HG02884 (cell line): ENCODE measurements around the gene DNAJC3.
A peak's percentile ranks its signal among the peaks of the same experiment; 100 is the strongest.
"Not testable (repeated sequence)": the region's sequence is repeated elsewhere in the genome, so short reads cannot be mapped to it uniquely, and the experiment has no call there.

ENCODE experiments used
- ATAC-seq: cut with Tn5 transposase; IDR thresholded peaks from one replicate; pipeline ENCODE4 v1.9.1; 2021; ENCODE audit warnings: mild to moderate bottlenecking, moderate library complexity; ENCODE audit not compliant: unreplicated experiment

DNAJC3 gene

DNA sequence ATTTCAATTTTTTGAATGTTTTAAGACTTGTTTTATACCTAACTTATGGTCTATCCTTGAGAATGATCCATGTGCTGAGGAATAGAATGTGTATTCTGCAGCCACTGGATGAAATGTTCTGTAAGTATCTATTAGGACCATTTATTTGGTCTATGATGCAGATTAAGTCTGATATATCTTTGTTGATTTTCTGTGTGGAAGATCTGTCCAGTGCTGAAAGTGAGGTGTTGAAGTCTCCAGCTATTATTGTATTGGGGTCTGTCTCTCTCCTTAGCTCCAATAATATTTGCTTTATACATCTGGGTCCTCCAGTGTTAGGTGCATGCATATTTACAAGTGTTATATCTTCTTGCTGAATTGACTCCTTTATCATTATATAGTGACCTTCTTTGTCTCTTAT lies 9.7 kb upstream of the DNAJC3 start:
- ATAC-seq, result not testable (repeated sequence)

- ATAC-seq, result no peak
Measured at GRCh38 chr13:95671597-95671996, 5.3 kb upstream of the DNAJC3 start.

- peak; percentile 12 for ATAC-seq
Measured at GRCh38 chr13:95676105-95676761, 706 bp upstream of the DNAJC3 start.

DNA sequence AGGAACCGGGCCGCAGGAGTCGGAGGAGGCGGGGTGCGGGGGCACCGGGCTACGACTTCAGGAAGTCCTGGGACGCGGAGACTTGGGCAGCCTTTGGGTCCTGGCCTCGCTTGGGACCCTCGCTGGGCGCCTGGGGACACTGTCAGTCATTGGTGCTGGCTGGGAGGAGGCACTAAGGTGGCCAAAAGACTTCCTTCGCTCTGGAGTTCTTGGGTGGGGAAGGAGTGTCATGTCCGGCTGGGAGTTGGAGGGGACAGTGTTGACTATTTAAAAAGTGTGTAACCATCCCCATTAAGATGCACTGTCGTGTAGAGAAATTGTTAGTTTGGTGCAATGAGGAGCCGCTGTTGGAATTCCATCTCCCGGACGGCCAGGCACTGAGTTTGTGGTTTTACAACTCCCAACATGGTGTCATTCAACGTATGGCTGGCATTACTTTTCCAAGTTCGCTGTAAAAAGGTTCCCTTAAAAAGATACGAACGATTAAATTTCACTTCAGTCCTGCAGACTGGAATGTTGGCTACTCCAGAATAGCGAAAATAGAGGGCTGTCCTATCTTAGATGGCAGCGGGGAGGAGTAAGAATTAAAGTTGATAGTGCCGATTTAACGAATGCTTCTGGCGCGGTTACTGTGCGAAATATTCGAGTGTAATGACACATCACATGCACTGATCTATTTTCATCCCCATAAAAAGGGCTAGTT lies 776 bp downstream of the DNAJC3 start:
- ATAC-seq, result no peak

- no peak for ATAC-seq
Measured at GRCh38 chr13:95678967-95679366, 2.0 kb downstream of the DNAJC3 start.

- no peak for ATAC-seq
Measured at GRCh38 chr13:95679722-95680121, 2.8 kb downstream of the DNAJC3 start.

DNA sequence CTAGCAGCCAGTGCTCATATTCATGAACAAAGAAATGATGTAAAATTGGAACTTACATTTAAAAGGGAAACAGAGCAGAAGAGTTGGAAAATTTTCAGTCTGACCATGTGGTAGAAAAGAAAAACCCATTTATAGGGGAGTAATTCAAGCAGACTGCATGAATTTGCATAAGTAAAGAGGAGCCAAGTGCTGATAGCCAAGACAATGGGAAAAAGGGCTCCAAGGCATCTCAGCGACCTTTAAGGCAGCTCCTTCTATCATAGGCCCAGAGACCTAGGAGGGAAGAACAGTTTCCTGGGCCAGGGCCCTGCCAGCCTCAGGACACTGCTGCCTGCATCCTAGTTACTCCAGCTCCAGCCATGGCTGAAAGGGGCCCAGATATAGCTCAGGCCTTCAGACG lies 7.5 kb downstream of the DNAJC3 start:
- ATAC-seq, result no peak

DNA sequence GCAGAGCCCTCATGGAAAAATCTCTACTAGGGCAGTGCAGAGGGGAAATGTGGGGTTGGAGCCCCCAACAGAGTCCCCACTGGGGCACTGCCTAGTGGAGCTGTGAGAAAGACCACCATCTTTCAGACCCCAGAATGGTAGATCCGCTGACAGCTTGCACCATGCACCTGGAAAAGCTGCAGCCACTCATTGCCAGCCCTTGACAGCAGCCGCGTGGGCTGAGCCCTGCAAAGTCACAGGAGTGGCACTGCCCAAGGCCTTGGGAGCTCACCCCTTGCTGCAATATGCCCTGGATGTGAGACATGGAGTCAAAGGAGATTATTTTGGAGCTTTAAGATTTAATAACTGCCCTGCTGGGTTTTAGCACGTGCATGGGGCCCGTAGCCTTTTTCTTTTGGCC lies 8.0 kb downstream of the DNAJC3 start:
- not testable (repeated sequence) for ATAC-seq

DNA sequence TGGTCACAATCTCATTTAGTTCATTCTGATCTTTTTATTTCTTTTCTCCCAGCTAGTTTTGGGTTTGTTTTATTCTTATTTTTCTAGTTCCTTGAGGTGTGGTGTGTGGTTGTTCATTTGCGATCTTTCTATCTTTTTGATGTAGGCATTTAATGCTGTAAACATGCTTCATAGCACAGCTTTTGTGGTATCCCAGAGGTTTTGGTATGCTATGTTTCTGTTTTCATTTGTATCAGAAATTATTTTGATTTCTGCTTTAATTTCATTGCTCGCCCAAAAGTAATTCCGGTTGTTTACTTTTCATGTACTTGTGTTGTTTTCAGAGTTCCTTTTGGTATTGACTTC lies 12.6 kb downstream of the DNAJC3 start:
- no peak for ATAC-seq

- ATAC-seq, result not testable (repeated sequence)
Measured at GRCh38 chr13:95690986-95691385, 14.0 kb downstream of the DNAJC3 start.

- no peak for ATAC-seq
Measured at GRCh38 chr13:95697052-95697680, 20.2 kb downstream of the DNAJC3 start.

- no peak for ATAC-seq
Measured at GRCh38 chr13:95698047-95698749, 21.3 kb downstream of the DNAJC3 start.

- ATAC-seq, result no peak
Measured at GRCh38 chr13:95703576-95703975, 26.6 kb downstream of the DNAJC3 start.

DNA sequence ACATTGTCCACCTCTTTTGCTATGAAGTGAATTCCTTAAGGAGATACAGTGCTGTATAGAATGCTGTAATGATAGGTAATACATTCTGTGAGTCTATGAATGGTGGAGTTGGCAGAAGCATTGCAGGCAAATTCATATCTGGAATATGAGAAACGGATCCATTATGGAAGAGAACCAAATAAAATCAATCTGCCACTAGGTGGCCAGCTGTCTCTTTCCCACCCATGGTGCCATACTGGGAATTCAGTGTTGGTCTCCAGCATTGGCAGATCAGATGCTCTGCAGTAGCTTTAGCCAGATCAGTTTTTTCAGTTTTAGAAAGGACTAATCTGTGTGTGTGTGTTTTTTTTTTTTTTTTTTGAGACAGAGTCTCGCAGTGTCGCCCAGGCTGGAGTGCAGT lies 27.6 kb downstream of the DNAJC3 start:
- no peak for ATAC-seq

DNA sequence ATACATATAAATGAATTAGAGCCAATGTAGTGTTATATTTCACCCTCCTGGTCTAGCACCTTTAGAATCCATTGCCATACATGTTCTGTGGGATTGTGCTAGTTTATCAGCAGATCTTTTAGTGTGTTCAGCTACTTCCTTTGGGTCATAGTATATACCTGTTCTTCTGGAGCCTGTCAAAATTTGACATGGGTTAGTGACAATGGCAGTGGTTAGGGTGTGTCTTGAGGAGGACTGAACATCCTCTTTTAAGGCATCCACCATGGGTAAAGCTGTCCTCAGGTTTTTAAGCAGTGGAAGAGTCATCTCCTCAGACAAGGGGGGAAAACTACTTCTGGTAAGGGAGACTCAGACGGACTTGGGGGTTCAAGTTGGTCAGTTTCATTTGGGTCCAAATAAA lies 29.4 kb downstream of the DNAJC3 start:
- ATAC-seq, result no peak

DNA sequence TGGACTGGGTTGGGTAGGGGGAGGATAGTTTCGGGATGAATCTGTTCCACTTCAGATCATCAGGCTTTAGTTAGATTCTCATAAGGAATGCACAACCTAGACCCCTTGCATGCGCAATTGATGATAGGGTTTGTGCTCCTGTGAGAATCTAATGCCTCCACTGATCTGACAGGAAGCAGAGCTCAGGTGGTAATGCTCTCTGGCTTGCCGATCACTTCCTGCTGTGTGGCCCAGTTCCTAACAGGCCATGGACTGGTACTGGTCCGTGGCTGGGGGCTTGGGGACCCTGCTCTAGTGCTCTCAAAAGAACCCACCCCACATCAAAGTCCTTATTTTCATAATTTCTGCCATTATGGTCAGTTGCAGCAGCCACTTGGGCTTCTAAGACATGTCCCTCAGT lies 30.1 kb downstream of the DNAJC3 start:
- no peak for ATAC-seq

- no peak for ATAC-seq
Measured at GRCh38 chr13:95707442-95708390, 30.8 kb downstream of the DNAJC3 start.

GRCh38 chr13:95708391-95708774 lies 31.4 kb downstream of the DNAJC3 start:
- no peak for ATAC-seq

- ATAC-seq, result no peak
Measured at GRCh38 chr13:95708811-95709500, 32.0 kb downstream of the DNAJC3 start.

- no peak for ATAC-seq
Measured at GRCh38 chr13:95710313-95710712, 33.4 kb downstream of the DNAJC3 start.
